Measurements from ENCODE around the gene ERRFI1.
A peak's percentile ranks its signal among the peaks of the same experiment; 100 is the strongest.
"Not testable (repeated sequence)": the region's sequence is repeated elsewhere in the genome, so short reads cannot be mapped to it uniquely, and the experiment has no call there.

Gene ERRFI1

GRCh38 chr1:8057779-8058178 is 31.7 kb upstream of the ERRFI1 start:
- not testable (repeated sequence) for H3K4me3 ChIP-seq (ENCODE audit: low read depth, low read length); H4K12ac ChIP-seq (ENCODE audit: low read depth, low read length); H2BK120ac ChIP-seq (ENCODE audit: insufficient read depth, low read length, poor library complexity); H3K4ac ChIP-seq (ENCODE audit: low read depth, low read length); H3K23ac ChIP-seq (ENCODE audit: low read length); H3K27me3 ChIP-seq (ENCODE audit: insufficient read depth, low read length); H3K9me3 ChIP-seq (ENCODE audit: insufficient read depth, low read depth, low read length); H3K36me3 ChIP-seq (ENCODE audit: control insufficient read depth in 1 of 2, insufficient read depth in 2 of 2, low read length in 2 of 2); H3K27ac ChIP-seq (ENCODE audit: low read depth, low read length); DNase-seq; H3K9ac ChIP-seq (ENCODE audit: low read length); H4K8ac ChIP-seq (ENCODE audit: low read depth, low read length); H2BK5ac ChIP-seq (ENCODE audit: low read depth, low read length, poor library complexity); H4K91ac ChIP-seq (ENCODE audit: low read depth, low read length); H2AFZ ChIP-seq (ENCODE audit: insufficient read depth, low read length, poor library complexity); H3K4me2 ChIP-seq (ENCODE audit: low read length); H3K18ac ChIP-seq (ENCODE audit: low read length); H3K4me1 ChIP-seq (ENCODE audit: control insufficient read depth in 1 of 2, insufficient read depth in 2 of 2, low read length in 2 of 2); H3K14ac ChIP-seq (ENCODE audit: low read length); H3K79me1 ChIP-seq (ENCODE audit: low read length); H3K79me2 ChIP-seq (ENCODE audit: control insufficient read depth, insufficient read depth, low read length, poor library complexity)
- no CpG with 5 or more reads among the region's 7 CpGs for WGBS (ENCODE audit: extremely low coverage, insufficient coverage, insufficient read length)
- Histone ChIP-seq H2BK12ac (ENCODE audit: low read length) (peak overlapping the region; percentile 48), H2AK5ac (ENCODE audit: low read length) (peak overlapping the region; percentile 8)

DNA sequence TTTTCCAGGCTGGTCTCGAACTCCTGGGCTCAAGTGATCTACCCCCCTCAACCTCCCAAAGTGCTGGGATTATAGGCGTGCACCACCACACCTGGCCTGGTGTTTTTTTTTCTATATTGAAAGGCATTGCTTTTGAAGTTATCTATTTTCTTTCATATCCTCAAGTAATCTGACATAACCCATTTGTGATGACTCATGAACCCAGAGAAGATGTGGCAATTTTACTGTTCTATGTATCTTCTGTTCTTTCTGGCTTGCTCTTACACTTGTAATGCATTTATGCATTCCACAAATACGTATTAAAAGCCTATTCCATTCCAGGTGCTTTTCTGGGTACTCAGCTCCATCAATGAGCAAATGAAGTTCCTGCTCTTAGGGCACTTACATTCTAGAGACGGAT is 29.9 kb upstream of the ERRFI1 start:
- Histone ChIP-seq H2AFZ (ENCODE audit: insufficient read depth, low read length, poor library complexity) (no peak overlapping the region), H2BK12ac (ENCODE audit: low read length) (no peak overlapping the region), H3K27me3 (ENCODE audit: insufficient read depth, low read length) (no peaks in the 10 kb centered on the region), H3K79me1 (ENCODE audit: low read length) (peaks cover 3% of the 10 kb centered on the region), H3K9me3 (ENCODE audit: insufficient read depth, low read depth, low read length) (no peaks in the 10 kb centered on the region), H3K14ac (ENCODE audit: low read length) (no peak overlapping the region), H4K12ac (ENCODE audit: low read depth, low read length) (no peak overlapping the region), H3K79me2 (ENCODE audit: control insufficient read depth, insufficient read depth, low read length, poor library complexity) (no peaks in the 10 kb centered on the region), H2BK5ac (ENCODE audit: low read depth, low read length, poor library complexity) (no peak overlapping the region), H3K4me1 (ENCODE audit: control insufficient read depth in 1 of 2, insufficient read depth in 2 of 2, low read length in 2 of 2) (no peaks in the 10 kb centered on the region), H3K4me3 (ENCODE audit: low read depth, low read length) (no peak overlapping the region), H3K36me3 (ENCODE audit: control insufficient read depth in 1 of 2, insufficient read depth in 2 of 2, low read length in 2 of 2) (no peaks in the 10 kb centered on the region), H4K8ac (ENCODE audit: low read depth, low read length) (no peak overlapping the region), H3K18ac (ENCODE audit: low read length) (no peak overlapping the region), H3K4me2 (ENCODE audit: low read length) (no peak overlapping the region), H3K9ac (ENCODE audit: low read length) (no peak overlapping the region), H3K4ac (ENCODE audit: low read depth, low read length) (no peak overlapping the region), H3K27ac (ENCODE audit: low read depth, low read length) (no peak overlapping the region), H2AK5ac (ENCODE audit: low read length) (no peak overlapping the region), H2BK120ac (ENCODE audit: insufficient read depth, low read length, poor library complexity) (no peak overlapping the region), H3K23ac (ENCODE audit: low read length) (no peak overlapping the region), H4K91ac (ENCODE audit: low read depth, low read length) (no peak overlapping the region)
- peak; percentile 23 to 81 for DNase-seq
- WGBS (ENCODE audit: extremely low coverage, insufficient coverage, insufficient read length): no CpG with 5 or more reads among the region's 4 CpGs

DNA sequence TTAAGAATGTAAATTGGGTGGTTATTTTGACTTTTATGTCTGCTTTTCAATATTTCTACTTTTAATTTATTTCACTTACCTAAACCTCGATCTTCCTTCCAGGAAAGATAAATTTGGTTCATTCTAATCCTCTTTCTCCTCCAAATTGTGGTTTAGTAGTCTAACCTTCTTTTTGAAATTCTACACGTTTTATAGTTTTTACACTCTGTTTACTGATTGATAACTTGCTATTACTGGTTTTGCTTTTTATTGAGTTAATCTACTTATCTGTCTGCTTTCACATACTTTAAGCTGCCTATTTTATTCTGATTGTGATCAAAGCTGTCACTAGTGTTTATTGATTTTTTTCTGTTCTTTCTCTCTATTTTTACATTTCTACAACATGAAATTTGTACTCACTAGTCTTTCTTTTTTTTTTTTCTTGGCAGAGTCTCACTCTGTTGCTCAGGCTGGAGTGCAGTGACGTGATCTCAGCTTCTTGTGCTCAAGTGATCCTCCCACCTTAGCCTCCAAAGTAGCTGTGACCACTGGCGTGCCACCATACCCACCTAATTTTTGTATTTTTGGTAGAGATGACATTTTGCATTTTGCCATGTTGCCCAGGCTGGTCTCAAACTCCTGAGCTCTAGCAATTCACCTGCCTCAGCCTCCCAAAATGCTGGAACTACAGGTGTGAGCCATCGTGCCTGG is 27.9 kb upstream of the ERRFI1 start:
- Histone ChIP-seq H3K27me3 (ENCODE audit: insufficient read depth, low read length) (no peaks in the 10 kb centered on the region), H2AFZ (ENCODE audit: insufficient read depth, low read length, poor library complexity) (no peak overlapping the region), H2BK120ac (ENCODE audit: insufficient read depth, low read length, poor library complexity) (no peak overlapping the region), H3K79me2 (ENCODE audit: control insufficient read depth, insufficient read depth, low read length, poor library complexity) (no peaks in the 10 kb centered on the region), H3K14ac (ENCODE audit: low read length) (no peak overlapping the region), H4K91ac (ENCODE audit: low read depth, low read length) (no peak overlapping the region), H3K4me3 (ENCODE audit: low read depth, low read length) (no peak overlapping the region), H3K36me3 (ENCODE audit: control insufficient read depth in 1 of 2, insufficient read depth in 2 of 2, low read length in 2 of 2) (no peaks in the 10 kb centered on the region), H3K27ac (ENCODE audit: low read depth, low read length) (no peak overlapping the region), H3K18ac (ENCODE audit: low read length) (no peak overlapping the region), H2BK5ac (ENCODE audit: low read depth, low read length, poor library complexity) (no peak overlapping the region), H3K9ac (ENCODE audit: low read length) (no peak overlapping the region), H4K8ac (ENCODE audit: low read depth, low read length) (no peak overlapping the region), H3K79me1 (ENCODE audit: low read length) (peaks cover 3% of the 10 kb centered on the region), H2AK5ac (ENCODE audit: low read length) (no peak overlapping the region), H3K4me2 (ENCODE audit: low read length) (no peak overlapping the region), H3K23ac (ENCODE audit: low read length) (no peak overlapping the region), H3K4me1 (ENCODE audit: control insufficient read depth in 1 of 2, insufficient read depth in 2 of 2, low read length in 2 of 2) (no peaks in the 10 kb centered on the region), H3K4ac (ENCODE audit: low read depth, low read length) (no peak overlapping the region), H4K12ac (ENCODE audit: low read depth, low read length) (no peak overlapping the region), H2BK12ac (ENCODE audit: low read length) (no peak overlapping the region), H3K9me3 (ENCODE audit: insufficient read depth, low read depth, low read length) (no peaks in the 10 kb centered on the region)
- no CpG with 5 or more reads among the region's 5 CpGs for WGBS (ENCODE audit: extremely low coverage, insufficient coverage, insufficient read length)
- DNase-seq: no peak

DNA sequence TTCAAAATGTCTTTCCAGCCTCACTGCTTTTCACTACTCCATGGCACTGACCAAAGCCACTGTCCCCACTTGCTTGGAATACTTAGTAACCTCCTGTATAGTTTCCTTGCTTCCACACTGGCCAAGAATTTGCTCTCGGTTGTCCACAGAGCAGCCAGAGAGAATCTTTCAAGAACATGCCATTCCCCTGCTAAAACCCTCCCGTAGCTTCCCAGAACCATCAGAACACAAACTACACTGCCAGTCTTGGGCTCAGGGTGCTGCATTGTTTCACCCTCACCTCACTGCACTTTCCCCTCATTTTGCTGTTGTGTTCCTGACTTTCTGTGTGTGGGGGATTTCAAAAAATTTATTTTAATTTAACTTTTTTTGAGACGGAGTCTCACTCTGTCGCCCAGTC is 25.5 kb upstream of the ERRFI1 start:
- no peaks in the 10 kb centered on the region for H3K9me3 ChIP-seq (ENCODE audit: insufficient read depth, low read depth, low read length)
- DNase-seq: no peak
- H3K23ac ChIP-seq (ENCODE audit: low read length): no peak overlapping the region
- H2AFZ ChIP-seq (ENCODE audit: insufficient read depth, low read length, poor library complexity): no peak overlapping the region
- no peak overlapping the region for H2BK120ac ChIP-seq (ENCODE audit: insufficient read depth, low read length, poor library complexity)
- H3K79me1 ChIP-seq (ENCODE audit: low read length): peaks cover under 1% of the 10 kb centered on the region
- H4K8ac ChIP-seq (ENCODE audit: low read depth, low read length): no peak overlapping the region
- H2BK5ac ChIP-seq (ENCODE audit: low read depth, low read length, poor library complexity): no peak overlapping the region
- no peaks in the 10 kb centered on the region for H3K27me3 ChIP-seq (ENCODE audit: insufficient read depth, low read length)
- H2BK12ac ChIP-seq (ENCODE audit: low read length): no peak overlapping the region
- H3K27ac ChIP-seq (ENCODE audit: low read depth, low read length): no peak overlapping the region
- no peaks in the 10 kb centered on the region for H3K79me2 ChIP-seq (ENCODE audit: control insufficient read depth, insufficient read depth, low read length, poor library complexity)
- H3K4ac ChIP-seq (ENCODE audit: low read depth, low read length): no peak overlapping the region
- H2AK5ac ChIP-seq (ENCODE audit: low read length): no peak overlapping the region
- no peak overlapping the region for H3K14ac ChIP-seq (ENCODE audit: low read length)
- H4K12ac ChIP-seq (ENCODE audit: low read depth, low read length): no peak overlapping the region
- H3K4me2 ChIP-seq (ENCODE audit: low read length): no peak overlapping the region
- H3K18ac ChIP-seq (ENCODE audit: low read length): no peak overlapping the region
- no peak overlapping the region for H3K9ac ChIP-seq (ENCODE audit: low read length)
- H3K4me3 ChIP-seq (ENCODE audit: low read depth, low read length): no peak overlapping the region
- no peaks in the 10 kb centered on the region for H3K36me3 ChIP-seq (ENCODE audit: control insufficient read depth in 1 of 2, insufficient read depth in 2 of 2, low read length in 2 of 2)
- no CpG with 5 or more reads among the region's 4 CpGs for WGBS (ENCODE audit: extremely low coverage, insufficient coverage, insufficient read length)
- no peak overlapping the region for H4K91ac ChIP-seq (ENCODE audit: low read depth, low read length)
- peaks cover 2 to 4% of the 10 kb centered on the region in 2 experiments for H3K4me1 ChIP-seq (ENCODE audit: control insufficient read depth in 1 of 2, insufficient read depth in 2 of 2, low read length in 2 of 2)

Data from trophoblast cell (in vitro differentiated cells and primary cell).